Peyer's patch (tissue), 4 donors: Measurements from ENCODE around the gene ASB10.

Source experiments
- POLR2A ChIP-seq, 2 donors: fragments of 450-650 bp; IDR thresholded peaks; one replicate each; pipeline ENCODE4 v1.5.1; 2017; ENCODE audit warnings: antibody characterized with exemption in 2 of 2, mild to moderate bottlenecking in 2 of 2, moderate library complexity in 2 of 2
- TF ChIP-seq, protein P1 (sequence below), 6 experiments: fragments of 450-650 bp in 4 of 6; fragments of 200-600 bp in 2 of 6; sonication (generic) in 1 of 6; IDR thresholded peaks; one replicate each; pipeline ENCODE4 v1.5.1; 2017 to 2019; ENCODE audit warnings: antibody characterized with exemption in 6 of 6, mild to moderate bottlenecking in 3 of 6, moderate library complexity in 1 of 6

- no peak for TF ChIP-seq POLR2A (IDR thresholded peaks at IDR 0.05)
- TF ChIP-seq, protein P1, sequence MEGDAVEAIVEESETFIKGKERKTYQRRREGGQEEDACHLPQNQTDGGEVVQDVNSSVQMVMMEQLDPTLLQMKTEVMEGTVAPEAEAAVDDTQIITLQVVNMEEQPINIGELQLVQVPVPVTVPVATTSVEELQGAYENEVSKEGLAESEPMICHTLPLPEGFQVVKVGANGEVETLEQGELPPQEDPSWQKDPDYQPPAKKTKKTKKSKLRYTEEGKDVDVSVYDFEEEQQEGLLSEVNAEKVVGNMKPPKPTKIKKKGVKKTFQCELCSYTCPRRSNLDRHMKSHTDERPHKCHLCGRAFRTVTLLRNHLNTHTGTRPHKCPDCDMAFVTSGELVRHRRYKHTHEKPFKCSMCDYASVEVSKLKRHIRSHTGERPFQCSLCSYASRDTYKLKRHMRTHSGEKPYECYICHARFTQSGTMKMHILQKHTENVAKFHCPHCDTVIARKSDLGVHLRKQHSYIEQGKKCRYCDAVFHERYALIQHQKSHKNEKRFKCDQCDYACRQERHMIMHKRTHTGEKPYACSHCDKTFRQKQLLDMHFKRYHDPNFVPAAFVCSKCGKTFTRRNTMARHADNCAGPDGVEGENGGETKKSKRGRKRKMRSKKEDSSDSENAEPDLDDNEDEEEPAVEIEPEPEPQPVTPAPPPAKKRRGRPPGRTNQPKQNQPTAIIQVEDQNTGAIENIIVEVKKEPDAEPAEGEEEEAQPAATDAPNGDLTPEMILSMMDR (IDR thresholded peaks at IDR 0.05) = no peak
Measured at GRCh38 chr7:151139071-151139790, 47.8 kb downstream of the ASB10 start.
